Rectal smooth muscle tissue (tissue), 1 donor: Measurements from ENCODE around the gene SMCHD1.
A peak's percentile ranks its signal among the peaks of the same experiment; 100 is the strongest.

ENCODE experiments used
- H3K27ac ChIP-seq: one replicate; pipeline ENCODE4 v1.7.0; 2013; ENCODE audit warnings: low read depth, low read length, inconsistent platforms
- H3K27me3 ChIP-seq: one replicate; pipeline ENCODE4 v1.7.0; 2013; ENCODE audit warnings: low read length; ENCODE audit not compliant: control insufficient read depth, insufficient read depth
- H3K36me3 ChIP-seq: one replicate; pipeline ENCODE4 v1.7.0; 2013; ENCODE audit warnings: low read length; ENCODE audit not compliant: control insufficient read depth, insufficient read depth
- H3K4me1 ChIP-seq: one replicate; pipeline ENCODE4 v1.7.0; 2013; ENCODE audit warnings: low read length; ENCODE audit not compliant: control insufficient read depth, insufficient read depth
- H3K4me3 ChIP-seq: one replicate; pipeline ENCODE4 v1.7.0; 2013; ENCODE audit warnings: low read length
- H3K9ac ChIP-seq: one replicate; pipeline ENCODE4 v1.7.0; 2013; ENCODE audit warnings: low read length

SMCHD1 gene

GRCh38 chr18:2655178-2655953, at the start of gene SMCHD1:
SMCHD1 (plus strand) TSS chr18:2655726; CDS start chr18:2656076, 350 bp downstream.
- H3K36me3 ChIP-seq, result no peaks in the 10 kb centered on the region
- peak within 1 kb of the TSS; percentile 98 for H3K27ac ChIP-seq
- H3K9ac ChIP-seq, result peak within 1 kb of the TSS; percentile 79
- H3K27me3 ChIP-seq, result no peaks in the 10 kb centered on the region
- H3K4me1 ChIP-seq, result peaks cover 12% of the 10 kb centered on the region
- H3K4me3 ChIP-seq, result peak within 1 kb of the TSS; percentile 66

GRCh38 chr18:2606335-2606734, 49.2 kb upstream of the SMCHD1 start:
- Histone ChIP-seq H3K4me1 (no peaks in the 10 kb centered on the region), H3K9ac (no peak overlapping the region), H3K36me3 (no peaks in the 10 kb centered on the region), H3K4me3 (no peak overlapping the region), H3K27ac (no peak overlapping the region), H3K27me3 (no peaks in the 10 kb centered on the region)

- Histone ChIP-seq H3K27ac (no peak overlapping the region), H3K4me3 (no peak overlapping the region), H3K27me3 (no peaks in the 10 kb centered on the region), H3K36me3 (no peaks in the 10 kb centered on the region), H3K4me1 (no peaks in the 10 kb centered on the region), H3K9ac (no peak overlapping the region)
Measured at GRCh38 chr18:2609604-2610003, 45.9 kb upstream of the SMCHD1 start.

- Histone ChIP-seq H3K4me3 (no peak overlapping the region), H3K4me1 (no peaks in the 10 kb centered on the region), H3K9ac (no peak overlapping the region), H3K27me3 (no peaks in the 10 kb centered on the region), H3K27ac (no peak overlapping the region), H3K36me3 (no peaks in the 10 kb centered on the region)
Measured at GRCh38 chr18:2610549-2610948, 45.0 kb upstream of the SMCHD1 start.

GRCh38 chr18:2612996-2613395, 42.5 kb upstream of the SMCHD1 start:
- no peak overlapping the region for H3K9ac ChIP-seq
- H3K27me3 ChIP-seq, result no peaks in the 10 kb centered on the region
- H3K36me3 ChIP-seq, result no peaks in the 10 kb centered on the region
- H3K4me3 ChIP-seq, result no peak overlapping the region
- no peak overlapping the region for H3K27ac ChIP-seq
- no peaks in the 10 kb centered on the region for H3K4me1 ChIP-seq

- H3K36me3 ChIP-seq, result no peaks in the 10 kb centered on the region
- H3K27ac ChIP-seq, result no peak overlapping the region
- H3K27me3 ChIP-seq, result no peaks in the 10 kb centered on the region
- H3K4me1 ChIP-seq, result no peaks in the 10 kb centered on the region
- no peak overlapping the region for H3K9ac ChIP-seq
- H3K4me3 ChIP-seq, result no peak overlapping the region
Measured at GRCh38 chr18:2617401-2617998, 38.0 kb upstream of the SMCHD1 start.

- no peaks in the 10 kb centered on the region for H3K36me3 ChIP-seq
- H3K4me1 ChIP-seq, result no peaks in the 10 kb centered on the region
- H3K4me3 ChIP-seq, result no peak overlapping the region
- no peak overlapping the region for H3K9ac ChIP-seq
- H3K27ac ChIP-seq, result no peak overlapping the region
- no peaks in the 10 kb centered on the region for H3K27me3 ChIP-seq
Measured at GRCh38 chr18:2618009-2618408, 37.5 kb upstream of the SMCHD1 start.

GRCh38 chr18:2625217-2625616, 30.3 kb upstream of the SMCHD1 start:
- H3K27me3 ChIP-seq, result no peaks in the 10 kb centered on the region
- no peak overlapping the region for H3K9ac ChIP-seq
- H3K4me1 ChIP-seq, result no peaks in the 10 kb centered on the region
- no peak overlapping the region for H3K4me3 ChIP-seq
- no peak overlapping the region for H3K27ac ChIP-seq
- H3K36me3 ChIP-seq, result no peaks in the 10 kb centered on the region

- no peaks in the 10 kb centered on the region for H3K27me3 ChIP-seq
- no peak overlapping the region for H3K9ac ChIP-seq
- no peak overlapping the region for H3K27ac ChIP-seq
- no peaks in the 10 kb centered on the region for H3K36me3 ChIP-seq
- no peak overlapping the region for H3K4me3 ChIP-seq
- H3K4me1 ChIP-seq, result no peaks in the 10 kb centered on the region
Measured at GRCh38 chr18:2627821-2628276, 27.7 kb upstream of the SMCHD1 start.

GRCh38 chr18:2629003-2629402, 26.5 kb upstream of the SMCHD1 start:
- no peak overlapping the region for H3K9ac ChIP-seq
- H3K27ac ChIP-seq, result no peak overlapping the region
- H3K36me3 ChIP-seq, result no peaks in the 10 kb centered on the region
- H3K4me3 ChIP-seq, result no peak overlapping the region
- no peaks in the 10 kb centered on the region for H3K27me3 ChIP-seq
- no peaks in the 10 kb centered on the region for H3K4me1 ChIP-seq

GRCh38 chr18:2635586-2635985, 19.9 kb upstream of the SMCHD1 start:
- Histone ChIP-seq H3K4me3 (no peak overlapping the region), H3K4me1 (no peaks in the 10 kb centered on the region), H3K9ac (no peak overlapping the region), H3K36me3 (no peaks in the 10 kb centered on the region), H3K27ac (no peak overlapping the region), H3K27me3 (no peaks in the 10 kb centered on the region)

- Histone ChIP-seq H3K36me3 (no peaks in the 10 kb centered on the region), H3K27ac (peak overlapping the region; percentile 55)
Measured at GRCh38 chr18:2636126-2636631, 19.3 kb upstream of the SMCHD1 start.

GRCh38 chr18:2641638-2642037, 13.9 kb upstream of the SMCHD1 start:
- Histone ChIP-seq H3K4me3 (no peak overlapping the region), H3K4me1 (no peaks in the 10 kb centered on the region), H3K27ac (no peak overlapping the region), H3K27me3 (no peaks in the 10 kb centered on the region), H3K36me3 (no peaks in the 10 kb centered on the region), H3K9ac (no peak overlapping the region)

More at GRCh38 chr18:2636126-2636631, 19.3 kb upstream of the SMCHD1 start:
- Histone ChIP-seq H3K4me3 (peak overlapping the region; percentile 10), H3K4me1 (no peaks in the 10 kb centered on the region), H3K27me3 (no peaks in the 10 kb centered on the region), H3K9ac (no peak overlapping the region)
